ENCODE measurements around the gene SEPTIN8.

GRCh38 chr5:132765311-132766019, 11.6 kb downstream of the SEPTIN8 start:
- TF ChIP-seq POLR2A (IDR thresholded peaks at IDR 0.05): no peak
- TF ChIP-seq, protein P1, sequence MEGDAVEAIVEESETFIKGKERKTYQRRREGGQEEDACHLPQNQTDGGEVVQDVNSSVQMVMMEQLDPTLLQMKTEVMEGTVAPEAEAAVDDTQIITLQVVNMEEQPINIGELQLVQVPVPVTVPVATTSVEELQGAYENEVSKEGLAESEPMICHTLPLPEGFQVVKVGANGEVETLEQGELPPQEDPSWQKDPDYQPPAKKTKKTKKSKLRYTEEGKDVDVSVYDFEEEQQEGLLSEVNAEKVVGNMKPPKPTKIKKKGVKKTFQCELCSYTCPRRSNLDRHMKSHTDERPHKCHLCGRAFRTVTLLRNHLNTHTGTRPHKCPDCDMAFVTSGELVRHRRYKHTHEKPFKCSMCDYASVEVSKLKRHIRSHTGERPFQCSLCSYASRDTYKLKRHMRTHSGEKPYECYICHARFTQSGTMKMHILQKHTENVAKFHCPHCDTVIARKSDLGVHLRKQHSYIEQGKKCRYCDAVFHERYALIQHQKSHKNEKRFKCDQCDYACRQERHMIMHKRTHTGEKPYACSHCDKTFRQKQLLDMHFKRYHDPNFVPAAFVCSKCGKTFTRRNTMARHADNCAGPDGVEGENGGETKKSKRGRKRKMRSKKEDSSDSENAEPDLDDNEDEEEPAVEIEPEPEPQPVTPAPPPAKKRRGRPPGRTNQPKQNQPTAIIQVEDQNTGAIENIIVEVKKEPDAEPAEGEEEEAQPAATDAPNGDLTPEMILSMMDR (IDR thresholded peaks at IDR 0.05): no peak
